DMS53 treated with DMSO at 0.1 percent for 48 hours (cell line): Measurements from ENCODE around the gene CGB5.

Experiments used
- DNase-seq: peaks from one replicate; lab custom pipeline; 2025; ENCODE audit not compliant: unreplicated experiment; lab: John Stamatoyannopoulos, UW

The CGB5 gene

GRCh38 chr19:49085020-49085867 is 41.6 kb downstream of the CGB5 start, which contains the start of gene SNRNP70:
Gene SNRNP70, plus strand, starts transcription at chr19:49085451. Its CDS starts 964 bp downstream, at chr19:49086415.
- DNase-seq = peak; percentile 98

- no peak for DNase-seq
Observed at GRCh38 chr19:49085868-49086232, 42.2 kb downstream of the CGB5 start.

GRCh38 chr19:49086296-49086695 is 42.6 kb downstream of the CGB5 start:
- DNase-seq = no peak

DNA sequence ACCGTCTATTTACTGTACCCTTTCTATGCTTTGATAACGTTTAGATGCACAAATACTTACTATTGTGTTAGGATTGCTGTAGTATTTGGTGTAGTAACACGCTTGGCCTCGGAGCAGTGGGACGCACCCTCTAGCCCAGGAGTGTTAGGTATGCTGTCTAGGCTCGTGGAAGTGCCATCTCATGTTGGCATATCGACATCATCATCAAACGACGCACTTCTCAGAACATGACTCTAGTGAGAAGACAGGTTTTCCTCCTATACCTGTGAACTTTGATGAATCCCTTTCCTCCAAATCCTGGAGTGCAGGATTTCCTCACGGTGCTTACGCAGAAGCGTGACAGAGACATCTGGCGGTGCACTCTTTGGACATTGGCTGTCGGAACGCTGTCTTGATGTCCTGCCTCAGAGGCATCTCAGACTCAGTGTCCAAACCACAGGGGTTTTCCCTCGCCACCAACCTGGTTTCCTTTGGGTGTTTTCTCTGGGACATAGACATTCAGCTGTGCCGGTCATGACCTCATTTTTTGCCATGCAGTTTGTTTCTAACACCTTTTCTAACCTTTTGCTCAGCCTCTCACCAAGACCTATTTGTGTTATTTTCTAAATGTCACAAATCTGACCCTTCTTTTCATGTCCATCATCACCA is 47.9 kb downstream of the CGB5 start:
- no peak for DNase-seq

GRCh38 chr19:49092686-49093085 is 49.0 kb downstream of the CGB5 start:
- no peak for DNase-seq
